ENCODE measurements around the gene PTGFRN.

Gene PTGFRN

DNA sequence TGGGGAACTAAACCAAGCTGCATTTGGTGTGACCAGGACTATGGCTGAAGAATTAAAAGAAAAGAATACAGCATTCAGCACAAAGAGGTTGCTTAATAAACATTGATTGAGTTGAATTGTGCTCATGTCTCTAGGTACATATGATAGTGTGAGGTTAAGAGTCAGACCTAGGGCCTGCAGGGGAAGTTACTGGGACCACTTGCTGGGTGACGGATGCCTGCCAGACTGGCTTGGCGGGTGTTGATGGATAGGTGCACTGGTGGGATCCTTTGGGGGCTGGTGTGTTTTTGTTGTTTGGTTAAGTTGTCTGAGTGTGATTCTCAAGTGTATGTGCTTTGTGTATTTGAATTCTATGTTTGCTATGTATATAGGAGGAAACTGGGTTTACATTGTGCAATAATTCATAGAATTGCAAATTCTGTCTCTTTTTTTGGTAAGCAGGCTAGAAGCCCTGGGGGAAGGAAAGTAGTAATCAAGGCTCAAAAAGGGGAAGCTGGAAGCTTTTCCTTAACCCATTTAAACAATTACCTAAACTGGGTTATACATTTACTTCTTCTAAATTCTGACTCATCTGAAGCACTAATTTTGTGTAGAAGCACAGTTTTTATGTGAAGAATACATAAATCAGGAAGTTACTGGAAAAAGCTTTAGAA, 93.6 kb downstream of the PTGFRN start:
- no peak for DNase-seq

DNA sequence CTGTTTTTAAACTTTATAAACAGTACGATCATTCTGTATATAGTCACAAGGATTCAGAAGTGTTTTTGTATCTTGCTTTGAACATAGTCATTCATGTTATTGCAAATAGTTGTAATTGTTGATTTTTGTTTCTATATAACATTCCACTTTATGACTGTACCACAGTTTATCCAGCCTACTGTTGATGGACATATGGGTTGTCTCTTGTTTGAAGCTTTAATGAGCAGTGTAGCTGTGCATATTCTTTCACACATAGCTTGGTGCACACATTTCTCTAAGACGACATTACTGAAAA, 98.0 kb downstream of the PTGFRN start:
- no peak for DNase-seq

DNA sequence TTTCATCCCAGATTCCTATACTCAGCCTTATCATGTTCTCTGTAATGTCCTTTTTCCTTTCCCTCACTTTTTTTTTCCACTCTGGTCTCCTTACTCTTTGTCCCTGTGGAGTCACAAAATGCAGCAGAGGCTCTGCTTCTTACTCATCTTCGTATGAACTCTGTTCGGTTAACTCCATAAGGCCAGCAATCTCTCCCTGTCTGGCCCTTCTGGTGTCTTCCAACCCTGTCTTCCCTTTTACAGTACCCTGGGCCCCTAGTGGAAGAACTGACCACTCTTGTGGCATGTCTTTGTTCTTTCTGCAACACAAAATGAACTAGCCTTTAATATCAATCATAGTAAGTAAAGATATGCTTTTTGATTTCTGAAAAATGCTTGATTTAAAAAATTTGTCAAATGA, 98.9 kb downstream of the PTGFRN start:
- DNase-seq: no peak

DNA sequence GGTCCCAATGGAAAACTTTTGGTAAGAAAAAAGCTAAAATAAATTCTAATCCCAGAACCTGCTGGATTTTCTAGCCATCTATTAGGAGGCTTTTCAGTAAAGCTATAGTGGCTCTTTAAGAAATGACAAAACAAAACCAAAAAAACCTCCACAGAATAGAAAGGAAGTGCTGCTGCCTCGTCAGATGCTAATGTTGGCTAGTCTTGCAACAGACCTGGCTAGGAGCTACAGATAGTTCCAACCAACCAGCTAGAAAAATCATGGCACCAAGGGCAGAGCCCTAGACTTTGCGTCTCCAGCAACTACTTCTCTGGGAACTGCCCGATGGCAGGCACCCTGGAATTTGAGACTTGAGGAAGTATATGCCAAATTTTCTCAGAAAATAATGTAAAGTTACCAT, 99.4 kb downstream of the PTGFRN start:
- no peak for DNase-seq

DNA sequence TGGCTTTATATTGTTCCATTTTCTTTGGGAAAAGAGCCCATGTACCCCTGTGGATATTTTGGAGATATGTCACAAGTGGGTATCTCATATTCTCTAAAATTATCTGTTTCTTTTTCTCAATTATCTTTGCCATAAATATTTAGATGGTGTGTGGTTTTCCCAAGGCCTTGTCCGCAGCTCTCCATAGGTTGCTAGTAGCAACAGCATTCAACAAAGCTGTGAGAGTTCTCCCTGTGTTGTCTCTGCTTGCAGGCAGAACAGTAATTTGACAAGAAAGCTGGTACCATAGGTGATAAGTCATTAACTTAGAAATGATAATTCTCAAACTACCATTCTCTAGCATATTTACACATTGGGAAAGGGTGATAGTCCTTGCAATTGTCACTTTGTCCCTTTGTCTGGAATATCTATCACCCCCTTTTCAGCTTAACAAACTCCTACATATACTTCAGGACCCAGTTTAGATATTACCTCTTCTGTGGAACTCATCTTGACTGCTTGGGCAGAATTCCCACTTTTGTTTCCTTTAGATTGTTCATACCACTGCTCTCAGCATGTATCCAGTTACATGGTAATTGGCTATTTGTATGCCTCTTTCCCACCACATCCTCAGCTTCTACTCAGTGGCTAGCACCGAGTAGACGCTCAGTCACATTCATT, 100.7 kb downstream of the PTGFRN start:
- no peak for DNase-seq

DNA sequence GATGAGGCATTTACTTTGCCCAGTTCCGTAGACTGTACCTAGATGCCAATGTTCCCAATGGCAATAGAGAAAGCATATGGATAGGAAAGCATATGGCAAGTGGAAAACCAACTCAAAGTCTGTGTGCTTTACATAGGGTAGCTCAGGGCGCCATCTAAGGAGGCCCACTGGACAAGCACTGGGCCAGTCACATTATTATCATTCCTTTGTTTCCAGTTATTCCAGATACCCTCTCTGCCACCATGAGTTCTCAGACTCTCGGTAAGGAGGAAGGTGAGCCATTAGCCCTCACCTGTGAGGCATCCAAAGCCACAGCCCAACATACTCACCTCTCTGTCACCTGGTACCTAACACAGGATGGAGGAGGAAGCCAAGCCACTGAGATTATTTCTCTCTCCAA, 101.6 kb downstream of the PTGFRN start:
- DNase-seq: no peak

DNA sequence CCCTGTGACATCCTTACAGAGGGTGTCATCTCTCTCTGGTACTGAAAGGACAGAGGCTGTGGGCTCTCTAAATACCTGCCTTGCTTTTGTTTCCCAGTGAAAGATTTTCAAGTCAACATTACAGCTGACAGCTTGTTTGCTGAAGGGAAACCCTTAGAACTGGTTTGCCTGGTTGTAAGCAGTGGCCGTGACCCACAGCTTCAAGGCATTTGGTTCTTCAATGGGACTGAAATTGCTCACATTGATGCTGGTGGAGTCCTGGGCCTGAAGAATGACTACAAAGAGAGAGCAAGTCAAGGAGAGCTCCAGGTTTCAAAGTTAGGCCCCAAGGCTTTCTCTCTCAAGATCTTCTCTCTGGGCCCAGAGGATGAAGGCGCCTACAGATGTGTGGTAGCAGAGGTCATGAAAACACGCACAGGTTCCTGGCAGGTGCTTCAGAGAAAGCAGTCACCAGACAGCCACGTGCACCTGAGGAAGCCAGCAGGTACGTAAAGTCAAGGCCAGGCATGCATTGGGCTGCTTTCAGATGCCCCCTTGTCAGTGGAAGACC, 103.7 kb downstream of the PTGFRN start:
- DNase-seq: no peak

DNA sequence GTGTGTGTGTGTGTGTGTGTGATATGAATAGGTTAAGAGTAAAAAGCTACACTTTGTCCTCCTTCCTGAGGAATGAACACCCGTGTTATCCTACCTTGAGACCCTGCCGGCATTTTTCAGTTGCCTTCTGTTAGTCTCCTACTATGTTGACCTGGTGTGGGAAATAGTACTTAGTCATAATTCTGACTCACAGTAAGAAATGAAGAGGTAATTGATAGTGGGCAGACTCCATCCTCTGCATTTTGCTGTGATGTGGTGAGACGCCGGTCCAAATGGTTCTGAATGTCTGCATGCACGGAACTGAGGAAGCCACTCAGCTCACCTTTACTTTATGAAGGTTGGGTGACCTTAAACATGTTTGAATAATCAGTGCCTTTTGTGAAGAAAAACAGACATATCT, 104.5 kb downstream of the PTGFRN start:
- DNase-seq: no peak

DNA sequence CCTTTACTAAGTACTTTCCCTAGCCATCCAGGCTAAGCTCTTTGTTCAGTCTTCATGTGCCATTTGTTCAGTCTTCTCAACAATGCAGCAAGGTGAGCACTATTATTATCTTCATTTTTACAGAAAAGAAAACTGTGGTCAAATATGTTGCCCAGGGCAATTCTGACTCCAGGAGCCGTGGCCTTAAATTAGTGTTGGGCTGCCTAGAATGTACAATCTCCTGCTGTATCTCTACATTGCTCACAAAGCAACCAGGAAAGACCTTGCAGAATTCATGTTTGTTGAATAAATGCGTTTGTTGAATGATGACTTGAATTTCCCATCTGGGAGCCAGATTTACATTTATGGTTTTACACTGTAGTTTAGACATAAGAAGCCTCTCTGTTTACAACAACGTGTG, 106.0 kb downstream of the PTGFRN start:
- no peak for DNase-seq

DNA sequence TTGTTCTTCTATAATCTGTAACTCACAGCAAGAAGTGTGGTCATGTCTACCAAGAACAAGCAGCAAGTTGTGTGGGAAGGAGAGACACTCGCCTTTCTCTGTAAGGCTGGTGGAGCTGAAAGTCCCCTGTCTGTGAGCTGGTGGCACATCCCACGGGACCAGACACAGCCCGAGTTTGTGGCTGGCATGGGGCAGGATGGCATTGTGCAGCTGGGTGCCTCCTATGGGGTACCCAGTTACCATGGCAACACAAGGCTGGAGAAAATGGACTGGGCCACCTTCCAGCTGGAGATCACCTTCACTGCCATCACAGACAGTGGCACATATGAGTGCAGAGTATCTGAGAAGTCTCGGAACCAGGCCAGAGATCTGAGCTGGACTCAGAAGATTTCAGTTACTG, 107.3 kb downstream of the PTGFRN start:
- no peak for DNase-seq

DNA sequence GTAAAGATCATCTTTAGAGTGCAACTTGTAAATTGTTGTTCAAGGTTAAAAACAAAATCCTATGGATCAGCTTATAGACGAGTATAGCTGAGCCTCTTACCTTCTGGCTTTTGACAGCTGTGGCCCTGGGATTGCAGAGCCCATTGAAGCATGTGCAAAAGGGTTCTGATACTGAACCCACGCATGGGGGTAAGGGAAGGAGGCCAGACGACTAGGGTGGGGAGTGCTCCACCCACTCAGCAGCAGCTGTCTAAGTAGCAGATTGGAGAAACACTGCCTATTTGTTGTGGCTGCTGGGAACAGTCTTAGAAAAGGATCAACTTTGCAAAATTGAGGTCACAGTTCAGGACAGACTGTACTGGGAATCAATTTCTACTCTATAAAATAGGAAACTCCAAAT, 107.9 kb downstream of the PTGFRN start:
- DNase-seq: no peak

DNA sequence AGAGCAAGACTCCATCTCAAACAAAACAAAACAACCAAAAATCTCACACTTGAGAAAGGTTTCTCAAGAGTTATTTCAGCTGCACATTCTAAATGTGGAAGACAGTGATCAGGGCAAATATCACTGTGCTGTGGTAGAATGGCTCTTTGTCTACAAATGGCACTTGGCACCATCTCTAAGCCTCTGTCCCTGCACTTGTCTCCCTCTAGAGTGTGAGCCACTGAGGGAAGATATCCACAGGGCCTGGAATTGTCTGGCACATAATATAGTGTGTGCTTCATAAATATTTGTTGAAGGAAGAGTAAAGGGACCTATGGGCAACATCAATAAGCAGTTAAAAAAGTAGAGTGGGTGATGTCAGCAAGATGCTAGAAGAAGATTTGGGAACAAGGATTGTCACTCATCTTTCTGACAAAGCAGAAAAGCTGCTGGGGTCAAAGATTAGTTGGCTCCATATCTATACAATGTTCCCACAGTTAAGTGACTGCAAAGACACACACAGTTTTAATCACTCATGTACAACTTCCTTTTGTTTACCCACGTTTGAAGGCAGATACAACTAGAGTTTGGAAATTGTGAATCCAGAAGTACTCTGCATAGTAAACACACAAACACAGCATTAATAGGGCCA, 110.9 kb downstream of the PTGFRN start:
- no peak for DNase-seq

DNA sequence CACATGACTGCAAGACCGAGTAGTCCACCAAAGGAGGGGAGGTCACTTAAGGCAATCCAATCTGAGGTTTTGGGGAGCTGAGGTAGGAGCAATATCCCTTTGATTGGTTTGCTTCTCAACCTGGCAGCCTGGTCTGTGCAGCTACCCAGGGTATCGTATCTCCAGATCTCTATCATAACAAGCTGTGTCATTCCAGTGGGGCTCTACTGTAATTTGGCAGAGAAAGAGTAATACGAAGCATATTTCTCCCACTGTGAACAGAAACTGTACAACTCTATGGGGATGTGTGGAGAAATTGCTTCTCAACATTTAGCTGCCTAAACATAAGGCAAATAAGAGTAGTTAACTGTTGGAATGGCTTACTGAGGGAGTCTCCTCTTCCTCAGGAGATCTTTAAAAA, 112.4 kb downstream of the PTGFRN start:
- no peak for DNase-seq

DNA sequence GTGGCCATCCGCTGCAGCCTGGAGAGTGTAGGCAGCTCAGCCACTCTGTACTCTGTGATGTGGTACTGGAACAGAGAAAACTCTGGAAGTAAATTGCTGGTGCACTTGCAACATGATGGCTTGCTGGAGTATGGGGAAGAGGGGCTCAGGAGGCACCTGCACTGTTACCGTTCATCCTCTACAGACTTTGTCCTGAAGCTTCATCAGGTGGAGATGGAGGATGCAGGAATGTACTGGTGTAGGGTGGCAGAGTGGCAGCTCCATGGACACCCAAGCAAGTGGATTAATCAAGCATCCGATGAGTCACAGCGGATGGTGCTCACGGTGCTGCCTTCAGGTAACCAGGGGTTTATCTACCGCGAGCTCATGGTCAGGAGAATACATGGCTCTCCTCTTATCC, 115.9 kb downstream of the PTGFRN start:
- DNase-seq: no peak

DNA sequence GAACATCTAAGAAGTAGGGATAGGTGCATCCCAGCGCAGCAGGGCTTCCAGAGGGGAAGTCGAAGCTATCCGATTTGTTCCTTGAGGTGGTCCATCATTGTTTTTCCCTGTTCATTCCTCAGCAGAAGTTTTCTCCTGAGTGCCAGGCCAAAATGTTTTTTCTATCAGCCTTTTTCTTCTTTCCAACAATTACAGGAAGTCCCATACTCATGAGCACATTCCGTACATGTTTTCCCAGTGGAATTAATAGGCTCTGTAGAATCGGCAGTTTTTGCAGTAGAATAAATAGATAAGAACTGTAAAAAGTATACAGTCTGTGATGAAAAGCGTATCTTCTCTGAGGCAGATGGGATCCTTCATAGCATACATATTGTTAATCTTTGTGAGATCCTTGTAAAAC, 116.6 kb downstream of the PTGFRN start:
- DNase-seq: no peak

DNA sequence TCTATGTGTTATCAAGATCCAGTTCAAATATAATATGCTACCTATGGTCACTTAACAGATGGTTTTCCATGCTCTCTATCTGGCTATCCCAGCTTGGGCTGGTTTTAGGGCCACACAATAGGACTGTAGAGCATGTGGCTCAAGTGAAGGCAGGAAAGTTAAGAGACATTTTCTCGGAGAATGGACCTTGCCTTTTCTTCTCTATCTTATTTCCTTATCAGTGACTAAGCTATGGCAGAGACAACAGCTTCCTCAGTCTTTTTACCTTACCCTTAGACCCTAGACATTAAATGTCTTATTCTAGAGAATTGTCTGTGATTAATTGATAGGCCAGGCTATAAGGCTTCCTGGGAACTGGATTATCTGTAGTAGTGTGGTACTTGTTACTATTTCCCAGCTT, 120.0 kb downstream of the PTGFRN start:
- no peak for DNase-seq

DNA sequence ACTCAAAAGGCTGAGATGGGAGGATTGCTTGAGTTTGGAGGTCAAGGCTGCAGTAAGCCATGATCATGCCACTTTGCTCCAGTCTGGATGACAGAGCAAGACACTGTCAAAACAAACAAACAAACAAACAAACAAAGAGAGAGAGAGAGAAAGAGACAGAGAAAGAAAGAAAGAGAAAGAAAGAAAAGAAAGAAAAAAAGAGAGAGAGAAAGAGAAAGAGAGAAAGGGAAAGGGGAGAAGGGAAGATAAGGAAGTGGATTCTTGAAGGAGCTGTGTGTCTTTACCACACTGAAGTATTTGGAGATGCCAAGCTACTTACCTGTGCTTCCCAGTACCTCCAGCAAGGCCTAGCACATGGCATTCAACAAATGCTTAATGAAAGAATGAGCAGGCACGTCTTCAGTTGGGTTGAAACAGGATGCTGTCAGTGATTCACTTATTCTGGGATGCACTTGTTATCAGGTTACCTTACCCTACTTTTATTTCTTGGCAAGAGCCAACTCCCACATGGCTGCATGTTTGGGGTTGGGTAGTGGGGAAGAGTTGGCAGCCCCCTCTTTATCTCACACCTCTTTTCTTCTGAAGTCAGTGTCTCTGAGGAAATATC, 120.7 kb downstream of the PTGFRN start:
- DNase-seq: no peak

DNA sequence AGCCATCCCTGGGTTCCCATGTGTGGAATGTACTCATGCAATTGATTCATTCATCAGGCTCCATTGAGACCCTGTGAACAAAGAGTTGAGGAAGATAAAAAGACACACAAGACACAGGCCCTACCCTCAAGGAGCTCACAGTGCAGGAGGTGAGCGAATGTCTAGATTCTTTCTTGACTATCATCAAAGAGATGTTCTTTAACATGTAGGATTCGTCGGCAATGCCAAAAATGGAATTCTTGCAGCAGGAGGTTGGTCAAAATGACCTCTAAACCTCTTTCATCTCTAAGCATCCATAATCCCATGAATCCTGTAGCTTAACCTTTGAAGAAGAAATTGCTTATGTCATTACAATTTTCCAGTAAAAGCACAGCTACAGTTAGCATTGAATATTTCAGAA, 122.5 kb downstream of the PTGFRN start:
- no peak for DNase-seq

DNA sequence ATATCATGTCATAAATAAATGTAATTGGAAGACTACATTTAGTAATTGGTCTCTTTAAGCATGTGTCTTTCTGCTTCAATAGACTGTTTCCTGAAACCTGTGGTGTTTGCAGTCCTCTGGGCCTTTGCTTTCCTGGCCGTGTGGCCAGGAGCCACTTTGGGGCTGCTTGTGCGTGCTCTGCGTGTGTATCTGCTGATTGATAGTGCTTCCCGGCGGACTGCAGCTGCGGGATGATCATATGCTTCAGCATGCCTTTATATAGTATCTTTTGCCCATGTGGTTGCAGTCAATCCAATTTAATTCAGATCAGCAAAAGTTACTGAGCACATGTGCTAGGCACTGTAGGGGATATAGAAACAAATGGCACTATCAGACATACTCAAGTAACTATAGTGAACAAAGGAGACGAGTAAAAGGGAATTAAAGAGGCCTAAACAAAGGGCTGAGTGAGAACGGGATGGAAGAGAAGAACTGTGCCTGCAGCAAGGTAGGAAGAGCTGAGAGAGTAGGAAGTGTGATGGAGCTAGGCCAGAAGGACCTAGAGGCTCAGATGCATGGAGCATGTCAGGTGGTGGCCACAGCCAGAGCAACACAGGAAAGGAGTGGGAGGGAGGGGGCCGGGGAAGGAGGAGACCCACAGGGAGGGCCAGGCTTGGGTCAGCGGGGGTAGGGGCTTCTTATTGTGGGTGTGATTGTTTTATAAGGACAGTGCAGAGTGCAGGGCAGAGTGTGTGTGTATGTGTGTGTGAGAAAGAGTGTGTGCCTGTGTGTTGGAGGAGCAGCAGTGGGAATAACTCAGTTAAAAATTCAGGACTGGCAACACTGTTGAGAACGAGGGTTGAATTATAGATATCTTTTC, 123.2 kb downstream of the PTGFRN start:
- no peak for DNase-seq

DNA sequence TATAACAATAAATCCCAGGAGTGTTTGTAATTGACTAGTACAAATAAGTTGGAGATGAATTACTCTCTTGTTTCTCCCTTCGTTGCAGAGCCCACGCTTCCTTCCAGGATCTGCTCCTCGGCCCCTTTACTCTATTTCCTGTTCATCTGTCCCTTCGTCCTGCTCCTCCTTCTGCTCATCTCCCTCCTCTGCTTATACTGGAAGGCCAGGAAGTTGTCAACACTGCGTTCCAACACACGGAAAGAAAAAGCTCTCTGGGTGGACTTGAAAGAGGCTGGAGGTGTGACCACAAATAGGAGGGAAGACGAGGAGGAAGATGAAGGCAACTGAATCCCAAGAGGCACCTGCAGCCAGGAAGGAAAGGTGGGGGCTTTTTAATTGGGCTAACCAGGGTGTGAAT, 124.1 kb downstream of the PTGFRN start:
- DNase-seq: no peak

DNA sequence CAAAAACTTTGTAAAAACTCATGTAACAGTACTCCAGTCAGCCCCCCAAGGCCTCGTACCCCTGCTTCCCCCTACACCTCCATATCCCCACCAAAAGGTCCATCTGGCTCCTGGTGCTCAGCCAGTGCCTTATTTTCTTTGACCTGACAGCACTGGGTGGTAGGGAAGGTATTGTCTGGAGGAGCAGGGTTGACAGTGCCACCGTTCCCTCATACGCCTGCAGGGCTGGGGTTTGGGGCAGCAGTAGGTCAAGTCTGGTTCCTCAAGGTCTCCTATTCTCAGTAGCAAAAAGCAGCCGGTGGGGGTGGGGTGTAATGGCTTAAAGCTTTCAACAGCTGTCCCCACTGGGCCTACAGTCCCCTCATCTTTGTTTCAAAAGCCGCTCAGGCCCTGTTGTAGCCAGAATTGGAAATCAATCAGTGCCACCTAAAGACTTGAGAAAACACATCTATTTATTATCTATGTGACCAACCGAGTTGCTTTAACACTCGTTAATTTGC, 125.1 kb downstream of the PTGFRN start:
- no peak for DNase-seq

DNA sequence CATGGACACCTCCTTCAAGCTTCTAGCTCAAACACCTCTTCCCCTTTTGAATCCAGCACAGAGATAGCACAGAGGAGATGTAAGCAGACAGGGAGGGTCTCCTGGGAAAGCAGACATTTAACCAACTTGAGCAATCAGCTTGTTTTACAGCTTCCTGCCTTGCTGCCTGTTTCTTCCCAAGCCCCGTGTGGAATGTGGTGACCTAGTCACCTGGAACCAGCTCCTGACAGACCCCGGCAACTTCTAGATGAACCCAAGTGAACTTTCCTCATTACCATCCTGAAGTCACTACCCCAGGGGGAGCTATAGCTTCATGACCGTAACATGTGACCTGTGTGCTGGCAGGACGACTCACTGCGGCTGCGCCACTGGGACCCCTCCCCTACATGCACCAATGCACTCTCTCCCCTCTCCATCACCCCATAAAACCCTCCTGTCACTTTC, 126.3 kb downstream of the PTGFRN start:
- no peak for DNase-seq

DNA sequence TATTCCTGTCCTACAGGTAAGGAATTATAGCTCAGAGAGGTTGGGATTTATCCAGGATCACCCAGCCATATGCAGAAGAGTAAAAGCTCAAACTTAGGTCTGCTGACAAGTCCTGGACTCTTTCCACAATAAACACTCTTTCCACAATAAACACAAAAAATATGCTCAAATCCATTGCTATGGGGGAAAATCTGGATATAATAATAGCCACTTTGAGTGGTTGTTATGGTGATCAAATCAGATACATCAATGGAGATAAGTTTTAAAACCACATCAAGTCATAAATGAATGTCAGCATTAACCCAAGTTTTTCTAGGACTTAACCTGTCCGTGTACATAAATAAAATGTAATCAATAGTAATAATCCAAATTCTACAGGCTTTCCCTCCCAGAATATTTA, 128.1 kb downstream of the PTGFRN start:
- DNase-seq: no peak

Data from RPMI8226 (cell line).